COLO668 (cell line): ENCODE data around the gene MLLT11.
"Not testable (repeated sequence)": the region's sequence is repeated elsewhere in the genome, so short reads cannot be mapped to it uniquely, and the experiment has no call there.

Experiments
- DNase-seq: peaks from one replicate; lab custom pipeline; 2025; ENCODE audit not compliant: unreplicated experiment; lab: John Stamatoyannopoulos, UW

MLLT11 gene

GRCh38 chr1:151055581-151055980 is 4.6 kb upstream of the MLLT11 start:
- no peak for DNase-seq

- DNase-seq: no peak
These were observed 4.0 kb upstream of the MLLT11 start for GRCh38 chr1:151056149-151056548.

GRCh38 chr1:151058692-151059091 is 1.5 kb upstream of the MLLT11 start:
- DNase-seq: peak; percentile 86

- DNase-seq: peak; percentile 95
These were observed 839 bp upstream of the MLLT11 start, which contains the start of gene CDC42SE1 for GRCh38 chr1:151059109-151060006. Gene CDC42SE1 (minus strand): TSS chr1:151059622. CDS start chr1:151055730, 3,892 bp downstream.

- peak; percentile 52 for DNase-seq
These were observed 642 bp downstream of the MLLT11 start for GRCh38 chr1:151060657-151061421.

- no peak for DNase-seq
These were observed 1.5 kb downstream of the MLLT11 start for GRCh38 chr1:151061704-151062103.

GRCh38 chr1:151062741-151063371 is 2.7 kb downstream of the MLLT11 start:
- peak; percentile 22 for DNase-seq

- DNase-seq: no peak
These were observed 5.0 kb downstream of the MLLT11 start for GRCh38 chr1:151065089-151065645.

- DNase-seq: no peak
These were observed 7.0 kb downstream of the MLLT11 start for GRCh38 chr1:151067185-151067584.

- DNase-seq: no peak
These were observed 8.9 kb downstream of the MLLT11 start for GRCh38 chr1:151069103-151069486.

- DNase-seq: peak; percentile 90
These were observed 10.5 kb downstream of the MLLT11 start, which contains the start of gene GABPB2 for GRCh38 chr1:151070474-151071276. Gene GABPB2 (plus strand): TSS chr1:151070761. CDS start chr1:151088190, 17,429 bp downstream.

- peak; percentile 37 for DNase-seq
These were observed 12.0 kb downstream of the MLLT11 start for GRCh38 chr1:151072224-151072623.

- no peak for DNase-seq
These were observed 25.9 kb downstream of the MLLT11 start for GRCh38 chr1:151085953-151086559.

- DNase-seq: not testable (repeated sequence)
These were observed 37.2 kb downstream of the MLLT11 start for GRCh38 chr1:151097426-151097825.

- no peak for DNase-seq
These were observed 37.9 kb downstream of the MLLT11 start for GRCh38 chr1:151098126-151098525.

GRCh38 chr1:151104630-151105029 is 44.4 kb downstream of the MLLT11 start:
- DNase-seq: no peak

GRCh38 chr1:151106894-151107293 is 46.7 kb downstream of the MLLT11 start:
- DNase-seq: no peak

- no peak for DNase-seq
These were observed 48.1 kb downstream of the MLLT11 start for GRCh38 chr1:151108331-151108730.

GRCh38 chr1:151113877-151114276 is 53.7 kb downstream of the MLLT11 start:
- no peak for DNase-seq
